NCI-H1105 treated with DMSO at 0.1 percent for 48 hours (cell line): ENCODE measurements around the gene PLVAP.

Experiments used
- DNase-seq: peaks from one replicate; lab custom pipeline; 2025; lab: John Stamatoyannopoulos, UW

Gene PLVAP

DNA sequence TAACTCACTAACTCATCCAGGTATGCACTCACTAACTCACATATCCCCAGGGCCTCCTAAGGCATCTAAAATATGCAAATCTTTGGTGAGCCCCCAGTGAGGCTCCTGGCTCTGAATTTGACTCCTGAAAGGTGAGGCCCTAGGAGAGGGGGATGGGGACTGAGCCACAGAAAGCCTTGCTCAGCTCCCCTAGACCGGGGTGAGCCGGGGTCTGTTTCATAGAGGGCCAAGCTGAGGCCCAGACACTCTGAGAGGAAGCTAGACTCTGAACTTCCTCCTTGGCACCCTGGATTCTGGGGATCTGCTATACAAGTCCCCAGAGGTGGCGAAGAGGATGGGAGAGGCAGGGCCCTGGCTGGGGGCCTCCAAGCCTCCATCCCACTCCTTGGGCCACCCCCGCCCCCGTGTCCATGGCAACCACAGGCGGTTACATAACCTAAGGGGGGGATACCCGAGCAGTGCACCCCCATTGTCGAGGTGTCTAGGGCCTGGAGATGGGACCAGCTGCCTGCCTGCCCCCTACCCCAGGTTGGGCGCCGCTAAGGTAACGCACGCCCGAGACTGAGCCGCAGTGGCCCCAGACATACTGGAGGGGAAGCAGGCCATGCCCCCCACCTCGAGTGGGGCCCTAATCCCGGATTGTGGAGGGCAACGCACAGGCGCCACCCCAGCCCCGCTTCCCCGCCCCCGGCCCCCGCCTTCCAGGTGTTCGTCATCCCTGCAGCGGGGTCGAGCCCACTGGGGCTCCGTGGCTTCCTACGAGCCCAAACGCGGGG lies 74.6 kb downstream of the PLVAP start:
- DNase-seq, result no peak
